H9 (cell line): ENCODE results near the gene MAP6. TPM values are rescaled to one million over a fixed set of nuclear protein-coding genes. Genes with fewer than 3 reads are reported as not detected.

Source experiments
- DNase-seq: peaks from one replicate; pipeline ENCODE4 v3.0.0-alpha.2; 2017
- H2AFZ ChIP-seq: one replicate; pipeline ENCODE4 v1.6.1; 2013; ENCODE audit warnings: mild to moderate bottlenecking, low read length, control low read depth, moderate library complexity
- H2AK5ac ChIP-seq: 2 replicates; pipeline ENCODE4 v1.6.1; 2013; ENCODE audit warnings: low read length, control low read depth, mixed read lengths; ENCODE audit not compliant: insufficient read length
- H2BK120ac ChIP-seq: one replicate; pipeline ENCODE4 v1.6.1; 2013; ENCODE audit warnings: low read depth, mild to moderate bottlenecking, low read length, control low read depth, inconsistent platforms; ENCODE audit not compliant: poor library complexity, severe bottlenecking
- H2BK12ac ChIP-seq: 2 replicates; pipeline ENCODE4 v1.6.1; 2013; ENCODE audit warnings: low read length, control low read depth, mixed read lengths, low read depth; ENCODE audit not compliant: insufficient read length
- H2BK15ac ChIP-seq: 2 replicates; pipeline ENCODE4 v1.6.1; 2013; ENCODE audit warnings: low read depth, low read length, control low read depth
- H2BK20ac ChIP-seq: one replicate; pipeline ENCODE4 v1.6.1; 2013; ENCODE audit warnings: low read depth, mild to moderate bottlenecking, low read length, control low read depth, inconsistent platforms; ENCODE audit not compliant: poor library complexity, severe bottlenecking
- H2BK5ac ChIP-seq: 2 replicates; pipeline ENCODE4 v1.6.1; 2013; ENCODE audit warnings: low read length, control low read depth, mixed read lengths; ENCODE audit not compliant: insufficient read length
- H3K14ac ChIP-seq: 2 replicates; pipeline ENCODE4 v1.6.1; 2013; ENCODE audit warnings: low read length, control low read depth; ENCODE audit not compliant: insufficient read depth
- H3K18ac ChIP-seq: 2 replicates; pipeline ENCODE4 v1.6.1; 2013; ENCODE audit warnings: low read depth, mild to moderate bottlenecking, mixed read lengths, low read length, control low read depth; ENCODE audit not compliant: insufficient read length
- H3K23ac ChIP-seq: 2 replicates; pipeline ENCODE4 v1.6.1; 2013; ENCODE audit warnings: low read length, control low read depth, mixed read lengths, low read depth; ENCODE audit not compliant: insufficient read length
- H3K23me2 ChIP-seq: 2 replicates; pipeline ENCODE4 v1.6.1; 2013; ENCODE audit warnings: low read depth, mild to moderate bottlenecking, mixed read lengths, low read length, control low read depth; ENCODE audit not compliant: insufficient read length, poor library complexity, severe bottlenecking
- H3K27ac ChIP-seq: 2 replicates; pipeline ENCODE4 v1.5.1; 2013; ENCODE audit warnings: low read length, control low read depth, mixed read lengths, low read depth; ENCODE audit not compliant: insufficient read length
- H3K27me3 ChIP-seq: 2 replicates; pipeline ENCODE4 v1.6.1; 2013; ENCODE audit warnings: low read length, control low read depth, inconsistent platforms; ENCODE audit not compliant: insufficient read depth
- H3K4ac ChIP-seq: 2 replicates; pipeline ENCODE4 v1.6.1; 2013; ENCODE audit warnings: low read depth, mild to moderate bottlenecking, control low read depth, inconsistent platforms, low read length, moderate library complexity
- H3K4me1 ChIP-seq: 2 replicates; pipeline ENCODE4 v1.6.1; 2013; ENCODE audit warnings: low read length, control low read depth, inconsistent platforms; ENCODE audit not compliant: insufficient read depth
- H3K4me2 ChIP-seq: 2 replicates; pipeline ENCODE4 v1.6.1; 2013; ENCODE audit warnings: low read length, control low read depth, mixed read lengths; ENCODE audit not compliant: insufficient read length, insufficient read depth
- H3K56ac ChIP-seq: 2 replicates; pipeline ENCODE4 v1.6.1; 2013; ENCODE audit warnings: low read depth, mild to moderate bottlenecking, mixed read lengths, low read length, control low read depth; ENCODE audit not compliant: insufficient read length
- H3K79me1 ChIP-seq: 2 replicates; pipeline ENCODE4 v1.6.1; 2013; ENCODE audit warnings: low read depth, mild to moderate bottlenecking, moderate library complexity, low read length, control low read depth, inconsistent platforms; ENCODE audit not compliant: insufficient read depth, poor library complexity, severe bottlenecking
- H3K79me2 ChIP-seq: 2 replicates; pipeline ENCODE4 v1.6.1; 2013; ENCODE audit warnings: low read length, control low read depth, inconsistent platforms; ENCODE audit not compliant: insufficient read depth
- H3K9ac ChIP-seq: 2 replicates; pipeline ENCODE4 v1.6.1; 2013; ENCODE audit warnings: low read length, control low read depth, mixed read lengths; ENCODE audit not compliant: insufficient read length; ENCODE audit errors: extremely low read depth
- H3K9me3 ChIP-seq: one replicate; pipeline ENCODE4 v1.6.1; 2013; ENCODE audit warnings: low read depth, low read length, inconsistent platforms; ENCODE audit not compliant: control insufficient read depth
- H3T11ph ChIP-seq: one replicate; pipeline ENCODE4 v1.6.1; 2013; ENCODE audit warnings: mild to moderate bottlenecking, low read length, control low read depth, inconsistent platforms
- H4K20me1 ChIP-seq: one replicate; pipeline ENCODE4 v1.6.1; 2013; ENCODE audit not compliant: control insufficient read depth, insufficient read length, insufficient read depth
- H4K5ac ChIP-seq: 2 replicates; pipeline ENCODE4 v1.6.1; 2013; ENCODE audit warnings: low read depth, mild to moderate bottlenecking, mixed read lengths, low read length, control low read depth; ENCODE audit not compliant: insufficient read length
- H4K8ac ChIP-seq: replicated peaks from 2 replicates; pipeline ENCODE4 v1.6.1; 2013; ENCODE audit warnings: low read length, control low read depth, mixed read lengths, low read depth; ENCODE audit not compliant: insufficient read length
- H4K91ac ChIP-seq: 2 replicates; pipeline ENCODE4 v1.6.1; 2013; ENCODE audit warnings: low read depth, mild to moderate bottlenecking, moderate library complexity, mixed read lengths, low read length, control low read depth; ENCODE audit not compliant: insufficient read length
- H3K27ac Mint-ChIP-seq, 3 experiments: 2 replicates in 2 of 3; 3 replicates in 1 of 3; pipeline ENCODE4 v1.8.0; 2020 to 2021; ENCODE audit warnings: mixed read lengths in 3 of 3, mild to moderate bottlenecking in 1 of 3, moderate library complexity in 1 of 3
- H3K27me3 Mint-ChIP-seq: 2 replicates; pipeline ENCODE4 v1.8.0; 2021; ENCODE audit warnings: low read depth, mild to moderate bottlenecking, moderate library complexity, mixed read lengths
- H3K36me3 Mint-ChIP-seq, 3 experiments: 2 replicates in 2 of 3; 3 replicates in 1 of 3; pipeline ENCODE4 v1.8.0; 2020 to 2021; ENCODE audit warnings: low read depth in 3 of 3, mixed read lengths in 3 of 3; ENCODE audit not compliant: insufficient read depth in 1 of 3
- H3K4me1 Mint-ChIP-seq, 2 experiments: 2 replicates each; pipeline ENCODE4 v1.8.0; 2020; ENCODE audit warnings: mixed read lengths in 2 of 2
- H3K4me3 Mint-ChIP-seq, 2 experiments: 2 replicates in 1 of 2; 3 replicates in 1 of 2; pipeline ENCODE4 v1.8.0; 2020 to 2021; ENCODE audit warnings: mild to moderate bottlenecking in 2 of 2, mixed read lengths in 2 of 2, moderate library complexity in 1 of 2
- H3K9me3 Mint-ChIP-seq, 2 experiments: 2 replicates in 1 of 2; 3 replicates in 1 of 2; pipeline ENCODE4 v1.8.0; 2020; ENCODE audit warnings: mild to moderate bottlenecking in 2 of 2, mixed read lengths in 2 of 2, moderate library complexity in 1 of 2
- WGBS: extraction: QIAGEN DNeasy Blood & Tissue Kit; methylation state at CpG from one replicate; pipeline ENCODE4 v1.1.7; 2013; ENCODE audit warnings: missing lambda C conversion rate, low lambda C conversion rate, mixed read lengths; ENCODE audit not compliant: insufficient read length; ENCODE audit errors: extremely low coverage; 5-methylcytosine and 5-hydroxymethylcytosine counted together
- total RNA-seq: library from RNA; stranded (reverse); gene quantifications from 2 replicates; pipeline ENCODE4 v1.2.1, GENCODE V29; 2021
- TF ChIP-seq, protein P1 (sequence below): fragments of 200-600 bp; sonication (generic); conservative IDR thresholded peaks from 3 replicates; pipeline ENCODE4 v1.8.0; 2021; ENCODE audit warnings: antibody characterized with exemption, mild to moderate bottlenecking

The MAP6 gene
- total RNA-seq, 1 experiment from 2014 or later: 0.77 TPM

DNA sequence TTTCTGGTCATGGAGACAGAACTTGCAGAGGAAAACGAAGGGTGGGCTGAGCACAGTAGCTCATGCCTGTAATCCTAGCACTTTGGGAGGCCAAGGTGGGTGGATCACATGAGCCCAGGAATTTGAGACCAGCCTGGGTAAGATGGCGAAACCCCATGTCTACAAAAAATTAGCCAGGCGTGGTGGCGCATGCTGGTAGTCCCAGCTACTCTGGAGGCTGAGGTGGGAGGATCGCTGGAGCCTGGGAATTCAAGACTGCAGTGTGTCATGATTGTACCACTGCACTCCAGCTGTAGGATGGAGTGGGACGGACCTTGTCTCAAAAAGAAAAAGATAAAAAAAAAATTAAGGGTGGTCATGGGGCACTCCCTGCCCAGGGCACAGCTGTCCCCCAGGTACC, 100.9 kb downstream of the MAP6 start:
- H3K4ac ChIP-seq: no peak overlapping the region
- no peak overlapping the region for H3T11ph ChIP-seq
- no peak for DNase-seq
- H2BK20ac ChIP-seq: no peak overlapping the region
- no peak overlapping the region for H3K23ac ChIP-seq
- H3K14ac ChIP-seq: no peak overlapping the region
- H3K18ac ChIP-seq: no peak overlapping the region
- no peaks in the 10 kb centered on the region for H3K9me3 ChIP-seq
- no peak overlapping the region for H3K27ac ChIP-seq
- H2AFZ ChIP-seq: no peak overlapping the region
- H3K9me3 Mint-ChIP-seq: no peaks in the 10 kb centered on the region
- no peak overlapping the region for H3K9ac ChIP-seq
- peaks cover 25 to 27% of the 10 kb centered on the region in 2 experiments for H3K4me1 Mint-ChIP-seq
- no peak overlapping the region for H2BK5ac ChIP-seq
- peaks cover 30% of the 10 kb centered on the region; the same call in 1 of the 2 replicates for H3K79me2 ChIP-seq
- H3K27ac Mint-ChIP-seq: peak overlapping the region in 1 of 3 experiments; percentile 72; a peak in 1 of 7 replicates
- H2AK5ac ChIP-seq: no peak overlapping the region
- H3K79me1 ChIP-seq: peaks cover 3% of the 10 kb centered on the region
- H3K27me3 ChIP-seq: no peaks in the 10 kb centered on the region
- H3K56ac ChIP-seq: no peak overlapping the region
- TF ChIP-seq, protein P1, sequence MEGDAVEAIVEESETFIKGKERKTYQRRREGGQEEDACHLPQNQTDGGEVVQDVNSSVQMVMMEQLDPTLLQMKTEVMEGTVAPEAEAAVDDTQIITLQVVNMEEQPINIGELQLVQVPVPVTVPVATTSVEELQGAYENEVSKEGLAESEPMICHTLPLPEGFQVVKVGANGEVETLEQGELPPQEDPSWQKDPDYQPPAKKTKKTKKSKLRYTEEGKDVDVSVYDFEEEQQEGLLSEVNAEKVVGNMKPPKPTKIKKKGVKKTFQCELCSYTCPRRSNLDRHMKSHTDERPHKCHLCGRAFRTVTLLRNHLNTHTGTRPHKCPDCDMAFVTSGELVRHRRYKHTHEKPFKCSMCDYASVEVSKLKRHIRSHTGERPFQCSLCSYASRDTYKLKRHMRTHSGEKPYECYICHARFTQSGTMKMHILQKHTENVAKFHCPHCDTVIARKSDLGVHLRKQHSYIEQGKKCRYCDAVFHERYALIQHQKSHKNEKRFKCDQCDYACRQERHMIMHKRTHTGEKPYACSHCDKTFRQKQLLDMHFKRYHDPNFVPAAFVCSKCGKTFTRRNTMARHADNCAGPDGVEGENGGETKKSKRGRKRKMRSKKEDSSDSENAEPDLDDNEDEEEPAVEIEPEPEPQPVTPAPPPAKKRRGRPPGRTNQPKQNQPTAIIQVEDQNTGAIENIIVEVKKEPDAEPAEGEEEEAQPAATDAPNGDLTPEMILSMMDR: no peak
- H3K27me3 Mint-ChIP-seq: no peaks in the 10 kb centered on the region
- no peak overlapping the region for H4K91ac ChIP-seq
- H3K4me2 ChIP-seq: no peak overlapping the region
- peaks cover 53 to 85% (median 73%) of the 10 kb centered on the region in 3 experiments for H3K36me3 Mint-ChIP-seq
- peaks cover 8% of the 10 kb centered on the region for H3K23me2 ChIP-seq
- no peak overlapping the region for H2BK12ac ChIP-seq
- no CpG with 5 or more reads among the region's 6 CpGs for WGBS
- H2BK120ac ChIP-seq: no peak overlapping the region
- H3K4me1 ChIP-seq: peaks cover 9% of the 10 kb centered on the region
- no peak overlapping the region for H4K5ac ChIP-seq
- H4K8ac ChIP-seq: no peak overlapping the region
- H3K4me3 Mint-ChIP-seq: no peak overlapping the region
- H2BK15ac ChIP-seq: no peak overlapping the region
- no peaks in the 10 kb centered on the region for H4K20me1 ChIP-seq
